GM23338 (cell line): ENCODE data around the gene CMTR1. TPM values are rescaled to one million over a fixed set of nuclear protein-coding genes. Genes with fewer than 3 reads are reported as not detected.

Source experiments
- ATAC-seq: fragments of 200-7000 bp; cut with Tn5 transposase; 3 replicates; pipeline ENCODE4 v1.9.1; 2020
- DNase-seq: peaks from one replicate; pipeline ENCODE4 v3.0.0-alpha.2; 2015; ENCODE audit warnings: low spot score
- H2AFZ ChIP-seq: fragments of 200-600 bp; sonication (generic); 2 replicates; pipeline ENCODE4 v1.8.0; 2016; ENCODE audit warnings: antibody characterized with exemption, mild to moderate bottlenecking, moderate library complexity
- H3F3A ChIP-seq: fragments of 200-600 bp; sonication (generic); replicated peaks from 2 replicates; pipeline ENCODE4 v1.8.0; 2017; ENCODE audit warnings: antibody characterized with exemption, mixed run types, low read depth
- H3K27ac ChIP-seq: fragments of 200-600 bp; sonication (generic); 2 replicates; pipeline ENCODE4 v1.6.1; 2016; ENCODE audit warnings: low read depth
- H3K27me3 ChIP-seq: fragments of 200-600 bp; sonication (generic); 2 replicates; pipeline ENCODE4 v1.8.0; 2016; ENCODE audit warnings: mild to moderate bottlenecking, mixed run types, moderate library complexity; ENCODE audit not compliant: insufficient read depth
- H3K36me3 ChIP-seq: fragments of 200-600 bp; sonication (generic); 2 replicates; pipeline ENCODE4 v1.8.0; 2016; ENCODE audit warnings: mild to moderate bottlenecking; ENCODE audit not compliant: insufficient read depth
- H3K4me1 ChIP-seq: fragments of 200-600 bp; sonication (generic); 2 replicates; pipeline ENCODE4 v1.8.0; 2016; ENCODE audit warnings: mild to moderate bottlenecking, moderate library complexity; ENCODE audit not compliant: insufficient read depth
- H3K4me2 ChIP-seq: fragments of 200-600 bp; sonication (generic); 2 replicates; pipeline ENCODE4 v1.7.1; 2017; ENCODE audit warnings: mixed run types
- H3K4me3 ChIP-seq: fragments of 200-600 bp; sonication (generic); 2 replicates; pipeline ENCODE4 v1.6.1; 2016; ENCODE audit warnings: mixed run types
- H3K79me2 ChIP-seq: fragments of 200-600 bp; sonication (generic); replicated peaks from 2 replicates; pipeline ENCODE4 v1.8.0; 2017; ENCODE audit warnings: mild to moderate bottlenecking; ENCODE audit not compliant: insufficient read depth
- H3K9me2 ChIP-seq: fragments of 200-600 bp; sonication (generic); 2 replicates; pipeline ENCODE4 v1.8.0; 2017; ENCODE audit not compliant: insufficient read depth
- H4K20me1 ChIP-seq: fragments of 200-600 bp; sonication (generic); replicated peaks from 2 replicates; pipeline ENCODE4 v1.8.0; 2017; ENCODE audit warnings: mild to moderate bottlenecking; ENCODE audit not compliant: insufficient read depth
- H3K27ac Mint-ChIP-seq: 2 replicates; pipeline ENCODE4 v1.8.0; 2020; ENCODE audit warnings: inconsistent platforms, mild to moderate bottlenecking, moderate library complexity, mixed read lengths
- H3K27me3 Mint-ChIP-seq: 3 replicates; pipeline ENCODE4 v1.8.0; 2022; ENCODE audit warnings: low read depth, mild to moderate bottlenecking, moderate library complexity, mixed read lengths, inconsistent platforms; ENCODE audit not compliant: insufficient read depth, poor library complexity
- H3K36me3 Mint-ChIP-seq: 3 replicates; pipeline ENCODE4 v1.8.0; 2021; ENCODE audit warnings: low read depth, mild to moderate bottlenecking, inconsistent platforms, moderate library complexity, mixed read lengths
- H3K4me1 Mint-ChIP-seq: 3 replicates; pipeline ENCODE4 v1.8.0; 2020; ENCODE audit warnings: mild to moderate bottlenecking, inconsistent platforms, mixed read lengths
- H3K4me3 Mint-ChIP-seq: 3 replicates; pipeline ENCODE4 v1.8.0; 2021; ENCODE audit warnings: moderate library complexity, mild to moderate bottlenecking, inconsistent platforms, mixed read lengths
- H3K9me3 Mint-ChIP-seq: 3 replicates; pipeline ENCODE4 v1.8.0; 2020; ENCODE audit warnings: moderate library complexity, mild to moderate bottlenecking, inconsistent platforms, mixed read lengths
- EZH2 ChIP-seq: fragments of 200-600 bp; sonication (generic); IDR thresholded peaks from one replicate; pipeline ENCODE4 v1.8.0; 2017; ENCODE audit warnings: antibody characterized with exemption, mild to moderate bottlenecking, low read depth; ENCODE audit not compliant: unreplicated experiment
- EZH2phosphoT487 ChIP-seq: fragments of 200-600 bp; sonication (generic); IDR thresholded peaks from one replicate; pipeline ENCODE4 v1.8.1; 2018; ENCODE audit warnings: antibody characterized with exemption; ENCODE audit not compliant: unreplicated experiment
- POLR2AphosphoS5 ChIP-seq: IDR thresholded peaks from 2 replicates; pipeline ENCODE4 v1.6.1; 2016; ENCODE audit warnings: antibody characterized with exemption, low read depth
- STAT1 ChIP-seq: IDR thresholded peaks from one replicate; pipeline ENCODE4 v1.6.1; 2016; ENCODE audit warnings: antibody characterized with exemption; ENCODE audit not compliant: unreplicated experiment
- ZNF114 ChIP-seq: fragments of 250-450 bp; sonication (Bioruptor Pico); IDR thresholded peaks from 2 replicates; pipeline ENCODE4 v1.5.0; 2020; ENCODE audit warnings: mild to moderate bottlenecking, moderate library complexity
- ZNF331 ChIP-seq: fragments of 250-450 bp; sonication (Bioruptor Pico); IDR thresholded peaks from 2 replicates; pipeline ENCODE4 v1.5.0; 2020; ENCODE audit warnings: low read depth, mild to moderate bottlenecking, moderate library complexity
- polyA plus RNA-seq: library from polyadenylated mRNA; unstranded; fragments of >200 nt; fragmentation: Nextera tagmentation; extraction: Ambion mirVana; gene quantifications from 2 replicates; pipeline ENCODE4 v1.2.1, GENCODE V29; 2016
- total RNA-seq: library from RNA; depleted of rRNA; stranded (reverse); fragments of >200 nt; shearing (Covaris generic); gene quantifications from 2 replicates; pipeline ENCODE4 v1.2.3, GENCODE V29; 2014
- TF ChIP-seq, protein P1 (sequence below): IDR thresholded peaks from 2 replicates; pipeline ENCODE4 v1.6.1; 2016; ENCODE audit warnings: antibody characterized with exemption
- TF ChIP-seq, protein P2 (sequence below), 2 experiments: fragments of 200-600 bp in 1 of 2; sonication (generic) in 1 of 2; conservative IDR thresholded peaks; 2 replicates each; pipeline versions ENCODE4 v1.5.1 to v1.6.1; 2016 to 2017; ENCODE audit warnings: antibody characterized with exemption in 2 of 2, low read depth in 2 of 2, mild to moderate bottlenecking in 2 of 2, moderate library complexity in 1 of 2
- TF ChIP-seq, protein P3 (sequence below): IDR thresholded peaks from one replicate; pipeline ENCODE4 v1.6.1; 2018; ENCODE audit warnings: antibody characterized with exemption; ENCODE audit not compliant: unreplicated experiment

The CMTR1 gene
- total and polyA plus RNA-seq, 2 experiments from 2014 or later: 7.3 to 36.4 TPM

DNA sequence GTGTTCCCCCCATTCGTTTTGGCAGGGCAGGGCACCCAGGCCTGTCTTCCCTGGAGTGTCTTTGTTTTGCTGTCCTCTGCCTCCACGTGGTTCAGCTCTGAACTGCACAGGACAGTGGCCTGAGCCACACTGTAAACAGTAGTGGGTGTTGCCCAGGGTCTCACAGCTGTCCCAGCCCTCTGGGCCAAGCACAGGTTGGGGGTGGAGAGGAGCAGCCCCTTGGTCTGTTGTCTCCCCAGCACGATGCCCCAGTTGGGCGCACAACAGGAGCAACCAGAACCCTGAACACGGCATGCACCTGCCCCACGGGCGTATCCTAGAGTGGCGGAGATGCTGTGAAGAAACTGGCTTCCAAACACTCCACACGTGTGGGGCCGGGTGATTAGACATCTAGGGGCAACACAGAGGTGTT, 52.3 kb downstream of the CMTR1 start:
- Mint-ChIP-seq H3K27me3 (peaks cover 4% of the 10 kb centered on the region), H3K9me3 (no peaks in the 10 kb centered on the region), H3K4me3 (no peak overlapping the region), H3K27ac (no peak overlapping the region), H3K36me3 (peaks cover 6% of the 10 kb centered on the region; the same call in 1 of the 3 replicates), H3K4me1 (peaks cover 34% of the 10 kb centered on the region)
- Histone ChIP-seq H3K36me3 (no peaks in the 10 kb centered on the region), H3K4me3 (no peak overlapping the region), H3K4me2 (no peak overlapping the region), H3K9me2 (no peaks in the 10 kb centered on the region), H4K20me1 (peaks cover 1% of the 10 kb centered on the region), H3K27me3 (no peaks in the 10 kb centered on the region), H3K4me1 (peaks cover 14% of the 10 kb centered on the region), H3K27ac (no peak overlapping the region), H3F3A (0 out of 2 replicates have a peak, but pooled peaks cover 6% of the 10 kb centered on the region), H2AFZ (no peak overlapping the region), H3K79me2 (no peaks in the 10 kb centered on the region)
- ATAC-seq (peak; percentile 59), DNase-seq (peak; percentile 49)
- TF ChIP-seq STAT1: no peak
- TF ChIP-seq POLR2AphosphoS5: no peak
- no peak for TF ChIP-seq EZH2phosphoT487
- TF ChIP-seq, protein P1, sequence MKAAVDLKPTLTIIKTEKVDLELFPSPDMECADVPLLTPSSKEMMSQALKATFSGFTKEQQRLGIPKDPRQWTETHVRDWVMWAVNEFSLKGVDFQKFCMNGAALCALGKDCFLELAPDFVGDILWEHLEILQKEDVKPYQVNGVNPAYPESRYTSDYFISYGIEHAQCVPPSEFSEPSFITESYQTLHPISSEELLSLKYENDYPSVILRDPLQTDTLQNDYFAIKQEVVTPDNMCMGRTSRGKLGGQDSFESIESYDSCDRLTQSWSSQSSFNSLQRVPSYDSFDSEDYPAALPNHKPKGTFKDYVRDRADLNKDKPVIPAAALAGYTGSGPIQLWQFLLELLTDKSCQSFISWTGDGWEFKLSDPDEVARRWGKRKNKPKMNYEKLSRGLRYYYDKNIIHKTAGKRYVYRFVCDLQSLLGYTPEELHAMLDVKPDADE: no peak
- TF ChIP-seq, protein P2, sequence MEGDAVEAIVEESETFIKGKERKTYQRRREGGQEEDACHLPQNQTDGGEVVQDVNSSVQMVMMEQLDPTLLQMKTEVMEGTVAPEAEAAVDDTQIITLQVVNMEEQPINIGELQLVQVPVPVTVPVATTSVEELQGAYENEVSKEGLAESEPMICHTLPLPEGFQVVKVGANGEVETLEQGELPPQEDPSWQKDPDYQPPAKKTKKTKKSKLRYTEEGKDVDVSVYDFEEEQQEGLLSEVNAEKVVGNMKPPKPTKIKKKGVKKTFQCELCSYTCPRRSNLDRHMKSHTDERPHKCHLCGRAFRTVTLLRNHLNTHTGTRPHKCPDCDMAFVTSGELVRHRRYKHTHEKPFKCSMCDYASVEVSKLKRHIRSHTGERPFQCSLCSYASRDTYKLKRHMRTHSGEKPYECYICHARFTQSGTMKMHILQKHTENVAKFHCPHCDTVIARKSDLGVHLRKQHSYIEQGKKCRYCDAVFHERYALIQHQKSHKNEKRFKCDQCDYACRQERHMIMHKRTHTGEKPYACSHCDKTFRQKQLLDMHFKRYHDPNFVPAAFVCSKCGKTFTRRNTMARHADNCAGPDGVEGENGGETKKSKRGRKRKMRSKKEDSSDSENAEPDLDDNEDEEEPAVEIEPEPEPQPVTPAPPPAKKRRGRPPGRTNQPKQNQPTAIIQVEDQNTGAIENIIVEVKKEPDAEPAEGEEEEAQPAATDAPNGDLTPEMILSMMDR (conservative IDR thresholded peaks at IDR 0.05; ENCODE audit: low read depth in 2 of 2): peak; percentile 33 to 39; a peak in 3 of 4 replicates
- TF ChIP-seq ZNF331: no peak
- TF ChIP-seq ZNF114 (CRISPR knock-in tag): no peak

DNA sequence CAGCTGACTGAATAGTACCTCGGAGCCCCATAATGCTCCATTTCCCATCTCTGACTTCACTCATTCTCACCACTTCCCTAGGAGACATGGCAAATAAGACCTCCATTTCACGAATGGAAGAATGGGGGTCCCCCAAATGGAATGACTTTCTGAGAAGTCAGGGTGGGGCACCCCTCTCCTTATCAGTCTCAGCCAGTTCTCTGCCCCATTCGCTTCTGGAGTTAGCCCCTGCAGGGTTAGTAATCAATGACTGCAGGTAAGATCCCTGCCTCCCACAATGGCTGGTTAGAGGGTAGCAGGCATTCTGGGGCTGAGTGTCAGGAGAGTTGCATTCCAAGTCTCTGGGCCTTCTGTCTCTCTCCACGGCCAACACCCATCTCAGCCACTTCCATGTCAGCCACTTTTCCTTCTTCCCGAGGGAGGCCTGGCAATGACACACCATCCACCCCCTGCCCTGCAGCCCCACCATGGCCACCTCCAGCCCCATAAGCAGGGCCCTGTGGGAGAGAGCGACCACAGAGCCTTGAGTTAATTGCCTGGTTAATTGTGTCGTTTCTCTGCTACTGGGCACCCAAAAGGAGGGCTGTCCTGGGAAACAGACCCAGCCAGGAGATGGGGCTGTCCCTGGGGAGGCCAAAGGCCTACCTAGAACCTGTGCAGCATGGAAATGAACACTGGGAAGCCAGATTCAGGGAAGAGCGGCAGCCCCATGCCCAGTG, 53.3 kb downstream of the CMTR1 start:
- Histone ChIP-seq H3K4me1 (peaks cover 7% of the 10 kb centered on the region), H3K36me3 (no peaks in the 10 kb centered on the region), H3F3A (0 out of 2 replicates have a peak, but pooled peaks cover 3% of the 10 kb centered on the region), H3K79me2 (no peaks in the 10 kb centered on the region), H3K4me3 (no peak overlapping the region), H3K27me3 (no peaks in the 10 kb centered on the region), H3K9me2 (no peaks in the 10 kb centered on the region), H2AFZ (no peak overlapping the region), H3K27ac (no peak overlapping the region), H3K4me2 (no peak overlapping the region), H4K20me1 (peaks cover 5% of the 10 kb centered on the region)
- Mint-ChIP-seq H3K27me3 (peaks cover 4% of the 10 kb centered on the region), H3K9me3 (no peaks in the 10 kb centered on the region), H3K4me1 (peaks cover 24% of the 10 kb centered on the region), H3K36me3 (0 out of 3 replicates have a peak, but pooled peaks cover 3% of the 10 kb centered on the region), H3K27ac (no peak overlapping the region), H3K4me3 (no peak overlapping the region)
- no peak for ATAC-seq
- no peak for DNase-seq
- TF ChIP-seq EZH2phosphoT487 (no peak), EZH2 (no peak)
- TF ChIP-seq, protein P3, sequence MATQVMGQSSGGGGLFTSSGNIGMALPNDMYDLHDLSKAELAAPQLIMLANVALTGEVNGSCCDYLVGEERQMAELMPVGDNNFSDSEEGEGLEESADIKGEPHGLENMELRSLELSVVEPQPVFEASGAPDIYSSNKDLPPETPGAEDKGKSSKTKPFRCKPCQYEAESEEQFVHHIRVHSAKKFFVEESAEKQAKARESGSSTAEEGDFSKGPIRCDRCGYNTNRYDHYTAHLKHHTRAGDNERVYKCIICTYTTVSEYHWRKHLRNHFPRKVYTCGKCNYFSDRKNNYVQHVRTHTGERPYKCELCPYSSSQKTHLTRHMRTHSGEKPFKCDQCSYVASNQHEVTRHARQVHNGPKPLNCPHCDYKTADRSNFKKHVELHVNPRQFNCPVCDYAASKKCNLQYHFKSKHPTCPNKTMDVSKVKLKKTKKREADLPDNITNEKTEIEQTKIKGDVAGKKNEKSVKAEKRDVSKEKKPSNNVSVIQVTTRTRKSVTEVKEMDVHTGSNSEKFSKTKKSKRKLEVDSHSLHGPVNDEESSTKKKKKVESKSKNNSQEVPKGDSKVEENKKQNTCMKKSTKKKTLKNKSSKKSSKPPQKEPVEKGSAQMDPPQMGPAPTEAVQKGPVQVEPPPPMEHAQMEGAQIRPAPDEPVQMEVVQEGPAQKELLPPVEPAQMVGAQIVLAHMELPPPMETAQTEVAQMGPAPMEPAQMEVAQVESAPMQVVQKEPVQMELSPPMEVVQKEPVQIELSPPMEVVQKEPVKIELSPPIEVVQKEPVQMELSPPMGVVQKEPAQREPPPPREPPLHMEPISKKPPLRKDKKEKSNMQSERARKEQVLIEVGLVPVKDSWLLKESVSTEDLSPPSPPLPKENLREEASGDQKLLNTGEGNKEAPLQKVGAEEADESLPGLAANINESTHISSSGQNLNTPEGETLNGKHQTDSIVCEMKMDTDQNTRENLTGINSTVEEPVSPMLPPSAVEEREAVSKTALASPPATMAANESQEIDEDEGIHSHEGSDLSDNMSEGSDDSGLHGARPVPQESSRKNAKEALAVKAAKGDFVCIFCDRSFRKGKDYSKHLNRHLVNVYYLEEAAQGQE: no peak
- TF ChIP-seq, protein P2 (conservative IDR thresholded peaks at IDR 0.05; ENCODE audit: low read depth in 2 of 2): no peak
